HG02623 (cell line): ENCODE measurements around the gene SSH2.
"Not testable (repeated sequence)": the region's sequence is repeated elsewhere in the genome, so short reads cannot be mapped to it uniquely, and the experiment has no call there.

ENCODE experiments used
- ATAC-seq: cut with Tn5 transposase; IDR thresholded peaks from one replicate; pipeline ENCODE4 v1.9.1; 2021; ENCODE audit warnings: moderate library complexity; ENCODE audit not compliant: unreplicated experiment

Gene SSH2

GRCh38 chr17:29929006-29929532, 959 bp downstream of the SSH2 start:
- ATAC-seq: peak; percentile 5

GRCh38 chr17:29927546-29927945, 2.5 kb downstream of the SSH2 start:
- no peak for ATAC-seq

GRCh38 chr17:29924786-29925185, 5.2 kb downstream of the SSH2 start:
- ATAC-seq: no peak

GRCh38 chr17:29918922-29919856, 10.8 kb downstream of the SSH2 start:
- ATAC-seq: no peak

- no peak for ATAC-seq
Observed at GRCh38 chr17:29918016-29918415, 12.0 kb downstream of the SSH2 start.

GRCh38 chr17:29914819-29915537, 15.1 kb downstream of the SSH2 start:
- ATAC-seq: no peak

- no peak for ATAC-seq
Observed at GRCh38 chr17:29911641-29912177, 18.3 kb downstream of the SSH2 start.

GRCh38 chr17:29909236-29910003, 20.6 kb downstream of the SSH2 start:
- ATAC-seq: no peak

GRCh38 chr17:29906969-29907368, 23.1 kb downstream of the SSH2 start:
- ATAC-seq: no peak

GRCh38 chr17:29905879-29906167, 24.2 kb downstream of the SSH2 start:
- no peak for ATAC-seq

- ATAC-seq: no peak
Observed at GRCh38 chr17:29905086-29905878, 24.7 kb downstream of the SSH2 start.

GRCh38 chr17:29903471-29903870, 26.6 kb downstream of the SSH2 start:
- no peak for ATAC-seq

GRCh38 chr17:29897136-29897535, 32.9 kb downstream of the SSH2 start:
- ATAC-seq: not testable (repeated sequence)

GRCh38 chr17:29892201-29892600, 37.8 kb downstream of the SSH2 start:
- ATAC-seq: no peak

- ATAC-seq: no peak
Observed at GRCh38 chr17:29891131-29891530, 38.9 kb downstream of the SSH2 start.

GRCh38 chr17:29885031-29885640, 44.9 kb downstream of the SSH2 start:
- no peak for ATAC-seq

- no peak for ATAC-seq
Observed at GRCh38 chr17:29883497-29883896, 46.5 kb downstream of the SSH2 start.

GRCh38 chr17:29881256-29881655, 48.8 kb downstream of the SSH2 start:
- no peak for ATAC-seq

GRCh38 chr17:29880031-29880430, 50.0 kb downstream of the SSH2 start:
- ATAC-seq: no peak
